ENCODE data around the gene CD248. TPM values are rescaled to one million over a fixed set of nuclear protein-coding genes. Genes with fewer than 3 reads are reported as not detected.
"Not testable (repeated sequence)": the region's sequence is repeated elsewhere in the genome, so short reads cannot be mapped to it uniquely, and the experiment has no call there.

CD248 gene
- total RNA-seq, 2 donors from 2014 or later = 7.6 to 10.7 TPM

DNA sequence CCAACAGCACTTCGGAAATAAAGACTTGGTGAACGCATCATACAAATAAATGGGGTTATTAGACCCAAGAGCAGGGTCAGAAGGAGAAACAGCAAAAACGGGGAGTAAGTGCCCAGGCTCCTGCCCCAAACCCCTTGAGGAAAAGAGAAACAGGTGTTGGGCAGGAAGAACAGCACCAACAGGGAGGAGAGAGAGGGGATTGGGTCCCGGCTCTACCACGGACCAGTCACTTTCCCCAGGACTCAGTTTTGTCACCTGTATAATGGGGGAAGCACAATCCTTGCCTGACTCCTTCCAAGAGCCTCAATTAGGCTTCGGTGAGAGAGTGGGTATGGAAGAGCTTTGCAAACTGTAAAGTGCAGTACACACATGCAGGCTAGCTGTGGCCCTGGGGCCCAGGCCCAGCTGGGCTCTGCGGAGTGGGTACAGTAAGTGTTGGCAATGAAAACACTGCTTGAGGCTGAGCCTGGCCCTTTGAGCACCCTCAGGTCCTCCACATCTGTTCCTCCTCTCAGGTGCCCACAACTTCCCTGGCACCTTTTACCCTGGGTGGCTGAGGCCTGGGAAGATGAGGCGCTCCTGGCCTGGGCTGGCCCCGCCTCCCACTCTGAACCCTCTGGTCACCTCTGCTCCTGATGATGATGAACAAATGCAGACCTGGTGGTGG, 45.8 kb upstream of the CD248 start:
- Histone ChIP-seq H3K4me1 (peaks cover 0 to 15% of the 10 kb centered on the region in 2 donors), H3K36me3 (peaks cover 12% of the 10 kb centered on the region), H3K27me3 (no peaks in the 10 kb centered on the region), H3K4me3 (no peak overlapping the region), H3K9me3 (no peaks in the 10 kb centered on the region), H3K27ac (no peak overlapping the region)
- no peak for DNase-seq (ENCODE audit: low spot score)
- TF ChIP-seq, protein P1, sequence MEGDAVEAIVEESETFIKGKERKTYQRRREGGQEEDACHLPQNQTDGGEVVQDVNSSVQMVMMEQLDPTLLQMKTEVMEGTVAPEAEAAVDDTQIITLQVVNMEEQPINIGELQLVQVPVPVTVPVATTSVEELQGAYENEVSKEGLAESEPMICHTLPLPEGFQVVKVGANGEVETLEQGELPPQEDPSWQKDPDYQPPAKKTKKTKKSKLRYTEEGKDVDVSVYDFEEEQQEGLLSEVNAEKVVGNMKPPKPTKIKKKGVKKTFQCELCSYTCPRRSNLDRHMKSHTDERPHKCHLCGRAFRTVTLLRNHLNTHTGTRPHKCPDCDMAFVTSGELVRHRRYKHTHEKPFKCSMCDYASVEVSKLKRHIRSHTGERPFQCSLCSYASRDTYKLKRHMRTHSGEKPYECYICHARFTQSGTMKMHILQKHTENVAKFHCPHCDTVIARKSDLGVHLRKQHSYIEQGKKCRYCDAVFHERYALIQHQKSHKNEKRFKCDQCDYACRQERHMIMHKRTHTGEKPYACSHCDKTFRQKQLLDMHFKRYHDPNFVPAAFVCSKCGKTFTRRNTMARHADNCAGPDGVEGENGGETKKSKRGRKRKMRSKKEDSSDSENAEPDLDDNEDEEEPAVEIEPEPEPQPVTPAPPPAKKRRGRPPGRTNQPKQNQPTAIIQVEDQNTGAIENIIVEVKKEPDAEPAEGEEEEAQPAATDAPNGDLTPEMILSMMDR (IDR thresholded peaks at IDR 0.05) = no peak

DNA sequence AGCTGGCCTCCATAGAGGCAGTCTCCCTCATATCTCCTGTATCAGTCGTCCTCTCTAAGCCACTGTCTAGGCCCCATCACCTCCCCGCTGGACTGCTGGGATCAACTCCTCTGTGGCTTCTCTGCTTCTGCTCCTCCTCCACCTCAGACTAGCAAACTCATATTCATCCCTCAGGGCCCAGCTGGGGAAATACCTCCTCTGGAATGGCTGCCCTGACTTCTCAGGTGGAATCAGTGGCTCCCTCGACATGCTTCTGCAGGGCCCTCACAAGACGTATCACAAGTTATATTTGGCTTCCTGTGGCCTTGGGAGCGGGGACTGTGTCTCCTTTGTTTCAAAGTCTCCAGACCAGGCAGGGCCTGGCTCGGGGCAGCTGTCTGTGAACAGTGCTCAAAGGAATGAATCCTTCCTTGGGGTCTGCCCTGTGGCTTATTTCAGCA, 44.7 kb upstream of the CD248 start:
- H3K36me3 ChIP-seq = peaks cover 5% of the 10 kb centered on the region
- H3K4me1 ChIP-seq = peaks cover 0 to 15% of the 10 kb centered on the region in 2 donors
- DNase-seq (ENCODE audit: low spot score) = no peak
- no peaks in the 10 kb centered on the region for H3K9me3 ChIP-seq
- H3K4me3 ChIP-seq = no peak overlapping the region
- H3K27ac ChIP-seq = no peak overlapping the region
- no peaks in the 10 kb centered on the region for H3K27me3 ChIP-seq
- TF ChIP-seq, protein P1 (IDR thresholded peaks at IDR 0.05) = no peak

DNA sequence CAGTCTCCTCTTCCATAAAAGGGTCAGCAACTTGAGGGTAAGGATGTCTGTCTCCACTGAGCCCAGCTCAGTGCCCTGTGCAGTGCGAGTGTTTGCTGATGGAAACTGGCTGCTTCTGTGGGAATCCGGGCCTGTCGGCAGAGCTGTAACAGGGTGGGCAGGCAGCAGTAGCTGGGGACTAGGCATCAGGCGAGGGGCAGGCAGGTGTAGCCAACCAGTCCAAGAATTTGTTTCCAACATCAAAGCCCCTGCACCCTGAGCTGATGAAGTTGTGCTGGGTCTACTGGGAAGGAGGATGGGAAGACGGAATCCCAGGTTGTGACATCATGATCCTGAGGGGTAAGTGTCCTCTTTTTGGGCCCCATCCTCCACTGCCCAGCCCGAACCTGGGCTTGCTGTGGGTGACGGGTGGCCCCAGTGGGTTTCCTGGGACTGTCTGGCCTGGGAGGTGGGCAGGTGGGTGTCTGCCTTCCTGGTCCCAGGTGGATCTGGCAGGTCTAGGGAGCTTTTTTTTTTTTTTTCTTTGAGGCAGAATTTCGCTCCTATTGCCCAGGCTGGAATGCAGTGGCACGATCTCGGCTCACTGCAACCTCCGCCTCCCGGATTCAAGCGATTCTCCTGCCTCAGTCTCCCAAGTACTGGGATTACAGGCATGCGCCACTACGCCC, 43.7 kb upstream of the CD248 start:
- H3K4me1 ChIP-seq = peaks cover 0 to 15% of the 10 kb centered on the region in 2 donors

DNA sequence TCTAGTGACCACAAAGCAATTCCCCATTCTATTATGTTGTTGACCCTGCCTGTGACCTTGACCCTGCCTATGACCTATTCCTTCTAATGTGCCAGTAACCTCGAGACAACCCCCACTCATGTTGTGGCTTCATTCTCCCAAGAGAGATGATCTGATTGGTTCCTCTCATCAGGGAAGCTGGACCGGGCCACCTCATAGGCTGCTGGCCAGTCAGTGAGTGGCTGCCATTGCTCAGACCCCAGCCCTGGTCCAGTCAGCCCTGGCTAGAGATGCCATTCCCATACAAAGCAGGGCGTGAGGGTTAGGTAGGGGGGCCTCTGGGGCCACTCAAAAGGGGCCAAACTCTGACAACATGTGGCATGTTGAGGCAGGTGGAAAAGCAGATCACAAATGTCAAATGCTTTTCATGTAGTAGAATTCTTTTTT, 42.8 kb upstream of the CD248 start:
- no peaks in the 10 kb centered on the region for H3K27me3 ChIP-seq
- no peaks in the 10 kb centered on the region for H3K9me3 ChIP-seq
- H3K4me3 ChIP-seq = no peak overlapping the region
- no peak overlapping the region for H3K27ac ChIP-seq
- H3K4me1 ChIP-seq = peaks cover 0 to 15% of the 10 kb centered on the region in 2 donors
- TF ChIP-seq, protein P1 (IDR thresholded peaks at IDR 0.05) = no peak
- no peaks in the 10 kb centered on the region for H3K36me3 ChIP-seq
- no peak for DNase-seq (ENCODE audit: low spot score)

More for the DNA sequence above, 43.7 kb upstream of the CD248 start:
- no peak for DNase-seq (ENCODE audit: low spot score)
- H3K27ac ChIP-seq = no peak overlapping the region
- no peaks in the 10 kb centered on the region for H3K27me3 ChIP-seq
- H3K36me3 ChIP-seq = peaks cover 5% of the 10 kb centered on the region
- no peaks in the 10 kb centered on the region for H3K9me3 ChIP-seq
- no peak overlapping the region for H3K4me3 ChIP-seq
- TF ChIP-seq, protein P1 (IDR thresholded peaks at IDR 0.05) = no peak

DNA sequence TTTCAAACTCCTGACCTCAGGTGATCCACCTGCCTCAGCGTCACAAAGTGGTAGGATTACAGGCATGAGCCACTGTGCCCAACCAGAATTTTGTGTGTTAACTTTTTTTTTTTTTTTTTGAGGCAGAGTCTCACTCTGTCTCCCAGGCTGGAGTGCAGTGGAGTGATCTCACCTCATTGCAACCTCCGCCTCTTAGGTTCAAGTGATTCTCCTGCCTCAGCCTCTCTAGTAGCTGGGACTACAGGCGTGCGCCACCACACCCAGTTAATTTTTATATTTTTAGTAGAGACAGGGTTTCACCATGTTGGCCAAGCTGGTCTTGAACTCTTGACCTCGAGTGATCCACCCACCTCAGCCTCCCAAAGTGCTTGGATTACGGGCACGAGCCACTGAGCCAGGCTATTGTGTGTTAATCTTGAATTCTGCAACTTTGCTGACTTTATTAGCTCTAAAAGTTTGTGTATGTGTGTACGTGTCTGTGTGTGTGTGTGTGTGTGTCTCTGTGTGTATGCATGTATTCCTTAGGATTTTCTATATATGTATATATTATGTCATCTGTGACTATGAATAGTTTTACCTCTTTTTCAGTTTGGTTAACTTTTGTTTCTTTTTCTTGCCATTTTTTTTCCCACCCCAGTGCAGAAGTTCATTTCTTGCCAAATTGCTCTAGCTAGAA, 33.9 kb upstream of the CD248 start:
- not testable (repeated sequence) for H3K9me3 ChIP-seq; H3K27ac ChIP-seq; DNase-seq (ENCODE audit: low spot score); H3K36me3 ChIP-seq; H3K4me3 ChIP-seq; H3K27me3 ChIP-seq
- H3K4me1 ChIP-seq = peaks cover 0 to 19% of the 10 kb centered on the region in 2 donors

DNA sequence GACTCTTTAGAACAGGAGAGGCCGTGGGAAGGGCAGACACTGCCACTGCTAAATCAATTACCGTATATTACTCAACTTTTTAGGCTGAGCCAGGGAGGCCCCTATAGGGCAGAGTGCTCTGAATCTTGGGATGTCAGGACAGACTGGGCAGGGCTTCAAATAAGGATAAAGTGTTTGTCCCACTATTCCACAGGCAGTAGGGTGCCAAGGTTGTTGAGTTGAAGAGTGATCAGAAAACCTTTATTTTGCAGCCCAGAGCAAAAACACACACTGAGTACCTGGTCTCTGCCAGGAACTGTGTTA, 32.2 kb upstream of the CD248 start:
- H3K27me3 ChIP-seq = no peaks in the 10 kb centered on the region
- H3K27ac ChIP-seq = no peak overlapping the region
- DNase-seq (ENCODE audit: low spot score) = no peak
- H3K4me3 ChIP-seq = no peak overlapping the region
- H3K36me3 ChIP-seq = peaks cover 5% of the 10 kb centered on the region
- no peaks in the 10 kb centered on the region for H3K9me3 ChIP-seq
- peaks cover 0 to 31% of the 10 kb centered on the region in 2 donors for H3K4me1 ChIP-seq
- TF ChIP-seq, protein P1 (IDR thresholded peaks at IDR 0.05) = no peak
